Kidney (tissue), 14 donors: Measurements from ENCODE around the gene CCDC142. TPM values are rescaled to one million over a fixed set of nuclear protein-coding genes. Genes with fewer than 3 reads are reported as not detected.

Experiments used
- DNase-seq, 5 donors: peaks; one replicate each; pipeline ENCODE4 v3.0.0-alpha.2; 2013 to 2020
- FAIRE-seq: peaks from 2 replicates; lab custom pipeline; 2012; peaks lifted over from hg19 to GRCh38; lab: Jason Lieb, UNC
- H3K27ac ChIP-seq, 2 donors: one replicate each; pipeline ENCODE4 v1.7.0; 2013; ENCODE audit warnings: low read depth in 2 of 2, low read length in 2 of 2, inconsistent platforms in 1 of 2
- H3K27me3 ChIP-seq: one replicate; pipeline ENCODE4 v1.7.1; 2013; ENCODE audit warnings: low read length, inconsistent platforms; ENCODE audit not compliant: control insufficient read depth, insufficient read depth
- H3K36me3 ChIP-seq, 3 donors: one replicate each; pipeline versions ENCODE4 v1.7.0 to v1.7.1; 2013; ENCODE audit warnings: low read length in 3 of 3, control low read depth in 1 of 3, inconsistent platforms in 1 of 3; ENCODE audit not compliant: insufficient read depth in 3 of 3, control insufficient read depth in 2 of 3
- H3K4me1 ChIP-seq, 3 donors: one replicate each; pipeline versions ENCODE4 v1.7.0 to v1.7.1; 2013; ENCODE audit warnings: low read length in 3 of 3, inconsistent platforms in 1 of 3, low read depth in 1 of 3; ENCODE audit not compliant: control insufficient read depth in 2 of 3, insufficient read depth in 2 of 3
- H3K4me3 ChIP-seq, 3 donors: one replicate each; pipeline versions ENCODE4 v1.7.0 to v1.8.1; 2013; ENCODE audit warnings: low read length in 3 of 3, control low read depth in 1 of 3, inconsistent platforms in 1 of 3
- H3K9ac ChIP-seq, 3 donors: one replicate each; pipeline versions ENCODE4 v1.7.0 to v1.7.1; 2013; ENCODE audit warnings: low read length in 3 of 3, control low read depth in 1 of 3, inconsistent platforms in 1 of 3
- H3K9me3 ChIP-seq, 3 donors: one replicate each; pipeline versions ENCODE4 v1.7.0 to v1.7.1; 2013; ENCODE audit warnings: low read length in 3 of 3, control low read depth in 1 of 3, inconsistent platforms in 1 of 3; ENCODE audit not compliant: control insufficient read depth in 2 of 3, insufficient read depth in 1 of 3
- CTCF ChIP-seq: IDR thresholded peaks from 3 replicates; pipeline ENCODE4 v1.5.1; 2012; ENCODE audit warnings: mild to moderate bottlenecking, moderate library complexity, borderline replicate concordance; ENCODE audit not compliant: insufficient read depth; ENCODE audit errors: extremely low read depth
- intact Hi-C: fragments of 100-400 bp; cut with DNase I; formaldehyde crosslinking; loops from one replicate; pipeline ENCODE4 v1.11.1; 2022
- polyA plus RNA-seq: library from polyadenylated mRNA; stranded (reverse); fragments of 350-450 nt; fragmentation: Illumina TruSeq; extraction: RNeasy Lipid Tissue Mini Kit (QIAGEN cat#74804); gene quantifications from one replicate; pipeline ENCODE4 v1.2.3, GENCODE V29; 2014; ENCODE audit warnings: low read depth, low replicate concordance; ENCODE audit not compliant: insufficient read depth
- total RNA-seq: library from RNA; stranded (reverse); fragmentation: NEBNext Ultra II Directional; extraction: Animal tissue kit (Norgen Biotek cat#: 25700); gene quantifications from one replicate; pipeline ENCODE4 v1.2.1, GENCODE V29; 2021
- donor health status: control.
- donor health status: control.
- donor health status: control.
- donor health status: control.
- donor health status: control.
- donor health status: DM: yes; HTN: yes; CAD: no.
- donor health status: Normal renal cell carcinoma (clear cell type).

CCDC142 gene
- total and polyA plus RNA-seq, 2 donors from 2014 or later = 2.8 to 23.1 TPM

DNA sequence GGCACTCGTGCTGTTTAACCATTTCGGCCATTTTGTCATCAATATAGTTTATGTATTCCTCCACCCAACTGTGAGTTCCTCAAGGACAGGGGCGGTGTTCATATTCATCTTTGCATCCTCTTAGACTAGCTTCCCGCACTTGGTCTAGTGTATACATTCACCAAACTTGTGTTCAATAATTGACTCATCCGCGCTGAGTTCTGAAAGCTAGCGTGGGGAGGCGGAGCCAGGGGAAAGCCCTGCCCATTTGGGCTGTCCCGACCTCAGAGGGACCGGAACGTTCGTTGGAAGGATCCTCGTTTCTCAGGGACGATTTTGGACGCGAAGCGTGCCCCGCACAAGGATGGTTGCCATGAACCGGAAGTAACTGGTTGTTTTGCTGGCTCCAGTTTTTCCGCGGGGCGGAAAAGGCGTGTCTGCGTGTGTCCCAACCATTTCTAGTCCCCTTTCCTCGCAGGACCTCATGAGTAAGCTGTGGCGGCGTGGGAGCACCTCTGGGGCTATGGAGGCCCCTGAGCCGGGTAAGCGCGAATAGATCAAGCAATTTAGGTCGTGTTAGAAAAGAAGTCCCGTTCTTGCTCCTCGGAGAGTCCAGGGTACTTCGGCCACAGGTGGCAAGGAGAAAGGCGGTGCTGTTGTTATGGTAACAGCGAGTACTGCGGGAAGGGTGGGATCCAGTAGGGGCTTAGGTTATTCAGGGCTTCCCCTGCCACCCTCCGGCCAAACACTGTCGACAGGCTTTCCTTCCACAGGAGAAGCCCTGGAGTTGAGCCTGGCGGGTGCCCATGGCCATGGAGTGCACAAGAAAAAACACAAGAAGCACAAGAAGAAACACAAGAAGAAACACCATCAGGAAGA is 27.9 kb downstream of the CCDC142 start, which contains the start of gene INO80B:
Gene INO80B (plus strand): TSS at position 434 of the 858 bp plus-strand sequence. CDS start 30 bp downstream, at position 464.
- peak; percentile 98 to 99 (median 98) for DNase-seq
- Histone ChIP-seq H3K9ac (peak within 1 kb of the TSS; percentile 20 to 83 (median 79)), H3K9me3 (no peaks in the 10 kb centered on the region), H3K36me3 (no peaks in the 10 kb centered on the region), H3K4me1 (peaks cover 0 to 26% (median 12%) of the 10 kb centered on the region in 3 donors), H3K4me3 (peak within 1 kb of the TSS; percentile 84 to 91 (median 89)), H3K27ac (peak within 1 kb of the TSS; percentile 32 to 44), H3K27me3 (no peaks in the 10 kb centered on the region)
- intact Hi-C loops = no loop called here
- peak; percentile 93 for FAIRE-seq
- no peak for TF ChIP-seq CTCF

DNA sequence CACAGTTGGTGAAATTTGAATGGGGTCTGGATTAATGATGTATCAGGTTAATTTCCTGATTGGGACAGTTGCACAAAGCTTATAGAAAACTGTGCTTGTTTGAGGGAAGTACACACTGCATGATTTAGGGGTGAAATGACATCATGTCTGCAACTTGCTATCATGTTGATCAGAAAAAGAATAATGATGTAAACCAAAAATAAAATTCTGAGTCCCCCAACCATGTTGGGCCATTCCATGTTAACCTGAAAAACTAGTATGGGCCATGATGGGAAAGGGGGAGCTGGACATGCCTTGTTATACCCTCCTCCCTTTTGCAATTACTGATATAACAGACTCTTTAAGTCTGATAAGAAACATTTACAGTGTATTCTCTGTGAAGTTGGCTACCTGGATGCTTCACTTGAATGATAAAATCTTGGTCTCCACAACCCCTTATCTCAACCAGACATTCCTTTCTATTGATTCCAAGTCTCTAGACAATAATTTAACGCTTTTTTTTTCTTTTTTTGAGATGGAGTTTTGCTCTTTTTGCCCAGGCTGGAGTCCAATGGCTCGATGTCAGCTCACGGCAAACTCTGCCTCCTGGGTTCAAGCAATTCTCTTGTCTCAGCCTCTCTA is 32.1 kb downstream of the CCDC142 start:
- Histone ChIP-seq H3K4me3 (no peak overlapping the region), H3K27ac (no peak overlapping the region), H3K27me3 (no peaks in the 10 kb centered on the region), H3K36me3 (no peaks in the 10 kb centered on the region), H3K9me3 (no peaks in the 10 kb centered on the region), H3K9ac (no peak overlapping the region), H3K4me1 (peaks cover 0 to 5% (median 5%) of the 10 kb centered on the region in 3 donors)
- DNase-seq = no peak
- intact Hi-C loops = no loop called here
- no peak for FAIRE-seq
- TF ChIP-seq CTCF = no peak

DNA sequence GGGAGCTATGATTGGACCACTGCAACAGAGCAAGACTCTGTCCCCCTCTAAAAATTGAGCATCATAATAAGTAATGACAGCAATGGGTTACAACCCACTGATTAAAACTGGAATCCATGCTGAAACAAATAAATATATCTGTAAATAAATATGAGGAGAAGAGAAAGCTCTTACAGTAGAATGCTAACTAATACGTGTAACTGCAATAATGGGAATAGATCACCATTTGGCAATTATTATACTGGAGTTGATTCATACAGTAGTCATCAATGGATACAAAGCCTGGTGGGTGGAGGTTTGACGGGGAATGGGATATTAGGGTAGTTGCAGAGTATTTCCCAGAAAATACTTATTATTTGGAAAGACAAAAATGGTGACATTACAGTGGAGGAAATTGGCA is 34.0 kb downstream of the CCDC142 start:
- Histone ChIP-seq H3K9ac (no peak overlapping the region), H3K36me3 (no peaks in the 10 kb centered on the region), H3K4me3 (no peak overlapping the region), H3K4me1 (peaks cover 0 to 10% (median 0%) of the 10 kb centered on the region in 3 donors), H3K27me3 (no peaks in the 10 kb centered on the region), H3K9me3 (no peaks in the 10 kb centered on the region), H3K27ac (no peak overlapping the region)
- TF ChIP-seq CTCF = no peak
- FAIRE-seq (no peak), DNase-seq (no peak)
- intact Hi-C loops = no loop called here
